ENCODE results near the gene CTNS.

The CTNS gene

GRCh38 chr17:3659541-3660111 is 23.1 kb downstream of the CTNS start:
- H3K27me3 Mint-ChIP-seq, result no peaks in the 10 kb centered on the region
- no peak overlapping the region for H3K27ac Mint-ChIP-seq
- DNase-seq, result no peak
- no peaks in the 10 kb centered on the region for H3K4me1 Mint-ChIP-seq (ENCODE audit: low read depth)
- no peaks in the 10 kb centered on the region for H3K9me3 Mint-ChIP-seq
- peaks cover 27% of the 10 kb centered on the region for H3K36me3 Mint-ChIP-seq (ENCODE audit: low read depth)
- no peak overlapping the region for H3K4me3 Mint-ChIP-seq

- Mint-ChIP-seq H3K4me1 (ENCODE audit: low read depth) (no peaks in the 10 kb centered on the region), H3K27ac (no peak overlapping the region), H3K4me3 (no peak overlapping the region), H3K27me3 (no peaks in the 10 kb centered on the region), H3K36me3 (ENCODE audit: low read depth) (peaks cover 23% of the 10 kb centered on the region), H3K9me3 (no peaks in the 10 kb centered on the region)
- no peak for DNase-seq
These were observed 23.8 kb downstream of the CTNS start for GRCh38 chr17:3660311-3660891.

- no peaks in the 10 kb centered on the region for H3K9me3 Mint-ChIP-seq
- H3K4me3 Mint-ChIP-seq, result no peak overlapping the region
- H3K4me1 Mint-ChIP-seq (ENCODE audit: low read depth), result peaks cover 10% of the 10 kb centered on the region
- DNase-seq, result no peak
- H3K36me3 Mint-ChIP-seq (ENCODE audit: low read depth), result peaks cover 18% of the 10 kb centered on the region
- H3K27me3 Mint-ChIP-seq, result no peaks in the 10 kb centered on the region
- no peak overlapping the region for H3K27ac Mint-ChIP-seq
These were observed 26.8 kb downstream of the CTNS start for GRCh38 chr17:3663102-3664011.

GRCh38 chr17:3665834-3666233 is 29.3 kb downstream of the CTNS start:
- Mint-ChIP-seq H3K27ac (no peak overlapping the region), H3K36me3 (ENCODE audit: low read depth) (peaks cover 32% of the 10 kb centered on the region), H3K4me3 (no peak overlapping the region), H3K27me3 (no peaks in the 10 kb centered on the region), H3K4me1 (ENCODE audit: low read depth) (peaks cover 24% of the 10 kb centered on the region), H3K9me3 (no peaks in the 10 kb centered on the region)
- DNase-seq, result no peak

GRCh38 chr17:3666516-3666915 is 30.0 kb downstream of the CTNS start:
- peak overlapping the region; percentile 95 for H3K4me3 Mint-ChIP-seq
- no peaks in the 10 kb centered on the region for H3K27me3 Mint-ChIP-seq
- H3K9me3 Mint-ChIP-seq, result no peaks in the 10 kb centered on the region
- DNase-seq, result no peak
- H3K27ac Mint-ChIP-seq, result no peak overlapping the region
- peaks cover 29% of the 10 kb centered on the region for H3K4me1 Mint-ChIP-seq (ENCODE audit: low read depth)
- H3K36me3 Mint-ChIP-seq (ENCODE audit: low read depth), result peaks cover 31% of the 10 kb centered on the region

GRCh38 chr17:3667366-3668278 is 31.1 kb downstream of the CTNS start:
- Mint-ChIP-seq H3K27ac (peak overlapping the region; percentile 64), H3K4me1 (ENCODE audit: low read depth) (peaks cover 35% of the 10 kb centered on the region), H3K4me3 (peak overlapping the region; percentile 95), H3K27me3 (no peaks in the 10 kb centered on the region), H3K36me3 (ENCODE audit: low read depth) (peaks cover 37% of the 10 kb centered on the region), H3K9me3 (no peaks in the 10 kb centered on the region)
- no peak for DNase-seq

GRCh38 chr17:3668279-3669084 is 31.9 kb downstream of the CTNS start, which contains the start of the genes EMC6 and TAX1BP3:
Gene EMC6 (plus strand): TSS chr17:3668812. CDS start chr17:3669147, 335 bp downstream.
Gene TAX1BP3 (minus strand): TSS chr17:3668578. CDS start chr17:3668526, 52 bp downstream.
- peaks cover 42% of the 10 kb centered on the region for H3K36me3 Mint-ChIP-seq (ENCODE audit: low read depth)
- peaks cover 35% of the 10 kb centered on the region for H3K4me1 Mint-ChIP-seq (ENCODE audit: low read depth)
- H3K9me3 Mint-ChIP-seq, result no peaks in the 10 kb centered on the region
- H3K27ac Mint-ChIP-seq, result peak within 1 kb of the TSS; percentile 96
- no peaks in the 10 kb centered on the region for H3K27me3 Mint-ChIP-seq
- peak within 1 kb of the TSS; percentile 95 for H3K4me3 Mint-ChIP-seq
- peak; percentile 100 for DNase-seq

GRCh38 chr17:3669085-3669347 is 32.5 kb downstream of the CTNS start:
- Mint-ChIP-seq H3K36me3 (ENCODE audit: low read depth) (peaks cover 42% of the 10 kb centered on the region), H3K4me3 (peak overlapping the region; percentile 95)

GRCh38 chr17:3669548-3669947 is 33.0 kb downstream of the CTNS start:
- Mint-ChIP-seq H3K27me3 (no peaks in the 10 kb centered on the region), H3K36me3 (ENCODE audit: low read depth) (peaks cover 41% of the 10 kb centered on the region), H3K9me3 (no peaks in the 10 kb centered on the region), H3K4me3 (peak overlapping the region; percentile 95), H3K4me1 (ENCODE audit: low read depth) (peaks cover 35% of the 10 kb centered on the region), H3K27ac (peak overlapping the region; percentile 96)
- DNase-seq, result no peak

More at GRCh38 chr17:3669085-3669347, 32.5 kb downstream of the CTNS start:
- DNase-seq, result no peak
- Mint-ChIP-seq H3K27me3 (no peaks in the 10 kb centered on the region), H3K27ac (peak overlapping the region; percentile 96), H3K9me3 (no peaks in the 10 kb centered on the region), H3K4me1 (ENCODE audit: low read depth) (peaks cover 35% of the 10 kb centered on the region)

- no peak for DNase-seq
- H3K36me3 Mint-ChIP-seq (ENCODE audit: low read depth), result peaks cover 55% of the 10 kb centered on the region
- peaks cover 29% of the 10 kb centered on the region for H3K4me1 Mint-ChIP-seq (ENCODE audit: low read depth)
- no peak overlapping the region for H3K27ac Mint-ChIP-seq
- no peaks in the 10 kb centered on the region for H3K27me3 Mint-ChIP-seq
- H3K9me3 Mint-ChIP-seq, result no peaks in the 10 kb centered on the region
- H3K4me3 Mint-ChIP-seq, result no peak overlapping the region
These were observed 36.0 kb downstream of the CTNS start for GRCh38 chr17:3672571-3672970.

GRCh38 chr17:3675886-3676285 is 39.3 kb downstream of the CTNS start:
- Mint-ChIP-seq H3K27ac (no peak overlapping the region), H3K9me3 (no peaks in the 10 kb centered on the region), H3K36me3 (ENCODE audit: low read depth) (peaks cover 52% of the 10 kb centered on the region), H3K4me1 (ENCODE audit: low read depth) (peaks cover 11% of the 10 kb centered on the region), H3K4me3 (no peak overlapping the region), H3K27me3 (no peaks in the 10 kb centered on the region)
- no peak for DNase-seq

GRCh38 chr17:3678095-3678820 is 41.7 kb downstream of the CTNS start:
- H3K27me3 Mint-ChIP-seq, result no peaks in the 10 kb centered on the region
- H3K4me3 Mint-ChIP-seq, result no peak overlapping the region
- no peaks in the 10 kb centered on the region for H3K9me3 Mint-ChIP-seq
- H3K27ac Mint-ChIP-seq, result peak overlapping the region; percentile 76
- no peak for DNase-seq
- H3K36me3 Mint-ChIP-seq (ENCODE audit: low read depth), result peaks cover 51% of the 10 kb centered on the region
- H3K4me1 Mint-ChIP-seq (ENCODE audit: low read depth), result peaks cover 8% of the 10 kb centered on the region
